Endothelial cell of umbilical vein (primary cell): Measurements from ENCODE around the gene MYO1B. TPM values are rescaled to one million over a fixed set of nuclear protein-coding genes. Genes with fewer than 3 reads are reported as not detected.

Experiments used
- BruUV-seq: library from RNA; stranded (reverse); fragments of 400-500 nt; replicated peaks from 2 replicates; lab custom pipeline; 2021; lab: Mats Ljungman, UMichigan
- CTCF ChIA-PET: fragments of 300-600, 350-600 bp; sonication (Branson Sonifier 250); formaldehyde crosslinking; loops from one replicate; lab custom pipeline; 2021; ENCODE audit warnings: antibody characterized with exemption, inconsistent platforms; lab: Charles Lee
- POLR2A ChIA-PET: fragments of 300-600, 350-600 bp; sonication (Branson Sonifier 250); formaldehyde crosslinking; loops from one replicate; lab custom pipeline; 2021; ENCODE audit warnings: antibody characterized with exemption, inconsistent platforms; lab: Charles Lee
- DNase-seq: peaks from one replicate; pipeline ENCODE4 v3.0.0-alpha.2; 2011; ENCODE audit warnings: low read depth, low spot score
- FAIRE-seq: peaks from 2 replicates; lab custom pipeline; 2011; peaks lifted over from hg19 to GRCh38; lab: Jason Lieb, UNC
- H2AFZ ChIP-seq: 2 replicates; pipeline ENCODE4 v1.6.0; 2012; ENCODE audit warnings: low read depth, low read length, control low read depth, inconsistent platforms
- H3K27ac ChIP-seq: 2 replicates; pipeline ENCODE4 v1.5.1; 2011; ENCODE audit warnings: low read depth, mild to moderate bottlenecking, control low read depth, low read length, moderate library complexity; ENCODE audit not compliant: insufficient read depth
- H3K27me3 ChIP-seq, 2 experiments: 2 replicates each; pipeline versions ENCODE4 v1.6.0 to v1.6.1; 2011; ENCODE audit warnings: low read length in 2 of 2, mixed read lengths in 1 of 2; ENCODE audit not compliant: control insufficient read depth in 2 of 2, insufficient read depth in 2 of 2
- H3K36me3 ChIP-seq, 2 experiments: 2 replicates in 1 of 2; 3 replicates in 1 of 2; pipeline ENCODE4 v1.5.1; 2011; ENCODE audit warnings: low read length in 2 of 2, mild to moderate bottlenecking in 1 of 2, moderate library complexity in 1 of 2; ENCODE audit not compliant: control insufficient read depth in 2 of 2, insufficient read depth in 2 of 2; ENCODE audit errors: extremely low read depth in 1 of 2
- H3K4me1 ChIP-seq: 3 replicates; pipeline ENCODE4 v1.5.1; 2011; ENCODE audit warnings: mild to moderate bottlenecking, low read length; ENCODE audit not compliant: control insufficient read depth, insufficient read depth; ENCODE audit errors: extremely low read depth
- H3K4me2 ChIP-seq: 2 replicates; pipeline ENCODE4 v1.6.1; 2011; ENCODE audit warnings: low read length, control low read depth, mixed read lengths; ENCODE audit not compliant: insufficient read depth
- H3K4me3 ChIP-seq, 3 experiments: fragments of 200-600 bp in 1 of 3; sonication (generic), shearing (Covaris generic) in 1 of 3; replicated peaks in 1 of 3; 2 replicates each; pipeline ENCODE4 v1.5.1; 2011 to 2016; ENCODE audit warnings: control low read depth in 3 of 3, low read length in 3 of 3, mild to moderate bottlenecking in 2 of 3, inconsistent platforms in 1 of 3, low read depth in 1 of 3, moderate library complexity in 1 of 3; ENCODE audit not compliant: insufficient read depth in 1 of 3
- H3K79me2 ChIP-seq: 2 replicates; pipeline ENCODE4 v1.6.0; 2012; ENCODE audit warnings: low read length, inconsistent platforms; ENCODE audit not compliant: control insufficient read depth, insufficient read depth
- H3K9ac ChIP-seq: replicated peaks from 2 replicates; pipeline ENCODE3; 2011; ENCODE audit warnings: low read length, control low read depth; ENCODE audit not compliant: insufficient read depth; ENCODE audit errors: extremely low read depth
- H3K9me1 ChIP-seq: replicated peaks from 3 replicates; pipeline ENCODE4 v1.6.0; 2011; ENCODE audit warnings: mild to moderate bottlenecking, low read length; ENCODE audit not compliant: control insufficient read depth, insufficient read depth; ENCODE audit errors: extremely low read depth
- H3K9me3 ChIP-seq: replicated peaks from 2 replicates; pipeline ENCODE4 v1.5.1; 2012; ENCODE audit warnings: low read length, inconsistent platforms; ENCODE audit not compliant: control insufficient read depth, insufficient read depth
- H4K20me1 ChIP-seq: replicated peaks from 2 replicates; pipeline ENCODE3; 2011; ENCODE audit warnings: mild to moderate bottlenecking, low read length; ENCODE audit not compliant: control insufficient read depth, insufficient read depth; ENCODE audit errors: extremely low read depth
- EZH2 ChIP-seq: IDR thresholded peaks from 2 replicates; pipeline ENCODE4 v1.6.1; 2012; ENCODE audit warnings: borderline replicate concordance, low read depth, mild to moderate bottlenecking, moderate library complexity, low read length, inconsistent platforms; ENCODE audit not compliant: severe bottlenecking
- FOS ChIP-seq: IDR thresholded peaks from 2 replicates; pipeline ENCODE4 v1.6.1; 2011; ENCODE audit warnings: mild to moderate bottlenecking, low read length, moderate library complexity, borderline replicate concordance; ENCODE audit not compliant: insufficient read depth
- GATA2 ChIP-seq: IDR thresholded peaks from 2 replicates; pipeline ENCODE4 v1.7.0; 2011; ENCODE audit warnings: low read depth, mild to moderate bottlenecking, moderate library complexity, mixed read lengths, low read length; ENCODE audit not compliant: insufficient read length, insufficient read depth
- JUN ChIP-seq: IDR thresholded peaks from 2 replicates; pipeline ENCODE4 v1.6.1; 2011; ENCODE audit warnings: borderline replicate concordance, low read depth; ENCODE audit not compliant: insufficient read length, insufficient read depth
- MAX ChIP-seq: IDR thresholded peaks from 2 replicates; pipeline ENCODE4 v1.6.1; 2011; ENCODE audit not compliant: insufficient read depth, insufficient read length
- MYC ChIP-seq: IDR thresholded peaks from one replicate; pipeline ENCODE4 v1.6.1; 2011; ENCODE audit warnings: mild to moderate bottlenecking, low read depth, low read length
- POLR2A ChIP-seq: IDR thresholded peaks from 2 replicates; pipeline ENCODE4 v1.6.1; 2012; ENCODE audit warnings: low read depth, mild to moderate bottlenecking, control low read depth, low read length
- POLR2AphosphoS5 ChIP-seq: IDR thresholded peaks from 2 replicates; pipeline ENCODE4 v1.6.1; 2012; ENCODE audit warnings: low read depth, mild to moderate bottlenecking, control low read depth, low read length, moderate library complexity; ENCODE audit not compliant: insufficient read depth
- dilution Hi-C: fragments of 300-500 bp; cut with MboI; formaldehyde crosslinking; loops from one replicate; pipeline ENCODE4 v1.15.0; 2019; ENCODE audit warnings: low sequenced_read_pairs; ENCODE audit not compliant: extremely low pct_ligation_motif_present
- intact Hi-C: fragments of 100-400 bp; cut with micrococcal nuclease; formaldehyde crosslinking; loops from one replicate; pipeline ENCODE4 v1.10.0; 2022
- polyA plus RNA-seq, 4 experiments: library from polyadenylated mRNA; depleted of rRNA in 3 of 4; stranded (reverse) in 3 of 4; unstranded in 1 of 4; fragments of >200 nt; gene quantifications; 2 replicates each; pipeline versions ENCODE4 v1.2.1 to v1.2.3, GENCODE V29; 2011 to 2012; ENCODE audit warnings: missing spikeins in 1 of 4
- total RNA-seq: library from RNA; stranded (reverse); gene quantifications from 2 replicates; pipeline ENCODE4 v1.2.3, GENCODE V29; 2021
- TF ChIP-seq, protein P1 (sequence below), 2 donors: IDR thresholded peaks; 1 replicate in 1 of 2; 2 replicates in 1 of 2; pipeline ENCODE4 v1.5.1; 2011; ENCODE audit warnings: low read length in 2 of 2, mild to moderate bottlenecking in 2 of 2, moderate library complexity in 2 of 2, control low read depth in 1 of 2, inconsistent platforms in 1 of 2, low read depth in 1 of 2; ENCODE audit not compliant: insufficient read depth in 1 of 2; ENCODE audit errors: extremely low read depth in 1 of 2

Gene MYO1B
- total and polyA plus RNA-seq, 2 donors (not counting 3 experiments of a cell fraction or from before 2014, with no cell fraction given): 8.7 to 51.1 TPM

- intact Hi-C loops (no loop called here), dilution Hi-C loops (no loop called here)
- Histone ChIP-seq H3K36me3 (no peaks in the 10 kb centered on the region), H3K4me3 (no peak overlapping the region), H3K79me2 (no peaks in the 10 kb centered on the region), H3K4me2 (no peak overlapping the region), H3K27ac (no peak overlapping the region), H3K4me1 (peaks cover 7% of the 10 kb centered on the region), H3K9me1 (no peaks in the 10 kb centered on the region), H3K9me3 (no peaks in the 10 kb centered on the region), H2AFZ (no peak overlapping the region), H3K9ac (no peak overlapping the region), H4K20me1 (no peaks in the 10 kb centered on the region), H3K27me3 (no peaks in the 10 kb centered on the region)
- no TSS peak for BruUV-seq
- FAIRE-seq (no peak), DNase-seq (no peak)
- ChIA-PET CTCF (interaction anchor here (2.2 kb wide), 1 partner anchor 35 kb away, joined by 4 read pairs; no protein-coding TSS in a partner anchor), POLR2A (no interaction called here)
- TF ChIP-seq JUN (no peak), GATA2 (no peak), FOS (no peak)
These were observed 106.1 kb downstream of the MYO1B start for GRCh38 chr2:191351298-191351697.

GRCh38 chr2:191351921-191352320 is 106.7 kb downstream of the MYO1B start:
- no peak overlapping the region for H3K4me3 ChIP-seq
- H2AFZ ChIP-seq: no peak overlapping the region
- DNase-seq: no peak
- H3K27me3 ChIP-seq: no peaks in the 10 kb centered on the region
- H3K9me3 ChIP-seq: no peaks in the 10 kb centered on the region
- no peaks in the 10 kb centered on the region for H4K20me1 ChIP-seq
- dilution Hi-C loops (no loop called here), intact Hi-C loops (no loop called here)
- no peak for FAIRE-seq
- POLR2A ChIA-PET: no interaction called here
- BruUV-seq: no TSS peak
- H3K27ac ChIP-seq: no peak overlapping the region
- TF ChIP-seq, protein P1, sequence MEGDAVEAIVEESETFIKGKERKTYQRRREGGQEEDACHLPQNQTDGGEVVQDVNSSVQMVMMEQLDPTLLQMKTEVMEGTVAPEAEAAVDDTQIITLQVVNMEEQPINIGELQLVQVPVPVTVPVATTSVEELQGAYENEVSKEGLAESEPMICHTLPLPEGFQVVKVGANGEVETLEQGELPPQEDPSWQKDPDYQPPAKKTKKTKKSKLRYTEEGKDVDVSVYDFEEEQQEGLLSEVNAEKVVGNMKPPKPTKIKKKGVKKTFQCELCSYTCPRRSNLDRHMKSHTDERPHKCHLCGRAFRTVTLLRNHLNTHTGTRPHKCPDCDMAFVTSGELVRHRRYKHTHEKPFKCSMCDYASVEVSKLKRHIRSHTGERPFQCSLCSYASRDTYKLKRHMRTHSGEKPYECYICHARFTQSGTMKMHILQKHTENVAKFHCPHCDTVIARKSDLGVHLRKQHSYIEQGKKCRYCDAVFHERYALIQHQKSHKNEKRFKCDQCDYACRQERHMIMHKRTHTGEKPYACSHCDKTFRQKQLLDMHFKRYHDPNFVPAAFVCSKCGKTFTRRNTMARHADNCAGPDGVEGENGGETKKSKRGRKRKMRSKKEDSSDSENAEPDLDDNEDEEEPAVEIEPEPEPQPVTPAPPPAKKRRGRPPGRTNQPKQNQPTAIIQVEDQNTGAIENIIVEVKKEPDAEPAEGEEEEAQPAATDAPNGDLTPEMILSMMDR (IDR thresholded peaks at IDR 0.05; ENCODE audit: extremely low read depth in 1 of 2, insufficient read depth in 1 of 2, low read depth in 1 of 2, low read length in 2 of 2): no peak
- TF ChIP-seq JUN (no peak), EZH2 (no peak), GATA2 (no peak), MAX (no peak), MYC (no peak), POLR2AphosphoS5 (no peak), POLR2A (no peak)
- no peaks in the 10 kb centered on the region for H3K9me1 ChIP-seq
- H3K4me2 ChIP-seq: no peak overlapping the region
- no peaks in the 10 kb centered on the region for H3K79me2 ChIP-seq
- no peaks in the 10 kb centered on the region for H3K36me3 ChIP-seq
- H3K4me1 ChIP-seq: peaks cover 7% of the 10 kb centered on the region
- CTCF ChIA-PET: interaction anchor here (1.6 to 2.2 kb wide), 2 partner anchors 34 to 134 kb away, joined by 4 read pairs; no protein-coding TSS in a partner anchor
- H3K9ac ChIP-seq: no peak overlapping the region
